Upper lobe of right lung (tissue), 1 donor: ENCODE results near the gene SLC9C1. TPM values are rescaled to one million over a fixed set of nuclear protein-coding genes. Genes with fewer than 3 reads are reported as not detected.
A peak's percentile ranks its signal among the peaks of the same experiment; 100 is the strongest.

ENCODE experiments used
- ATAC-seq: fragments of 200-7000 bp; cut with Tn5 transposase; one replicate; pipeline ENCODE4 v1.9.1; 2020; ENCODE audit warnings: mild to moderate bottlenecking, moderate library complexity
- DNase-seq: peaks from one replicate; pipeline ENCODE4 v3.0.0-alpha.2; 2020
- H3K27ac ChIP-seq: fragments of 200-600 bp; one replicate; pipeline ENCODE4 v1.8.0; 2022
- H3K27me3 ChIP-seq: fragments of 200-600 bp; one replicate; pipeline ENCODE4 v1.8.0; 2022; ENCODE audit warnings: mild to moderate bottlenecking
- H3K36me3 ChIP-seq: fragments of 200-600 bp; one replicate; pipeline ENCODE4 v1.8.0; 2022
- H3K4me1 ChIP-seq: fragments of 200-600 bp; one replicate; pipeline ENCODE4 v1.8.0; 2022
- H3K4me3 ChIP-seq: fragments of 200-600 bp; one replicate; pipeline ENCODE4 v1.8.0; 2022; ENCODE audit warnings: mild to moderate bottlenecking
- H3K9me3 ChIP-seq: fragments of 200-600 bp; one replicate; pipeline ENCODE4 v1.8.0; 2022
- intact Hi-C: fragments of 100-400 bp; cut with DNase I; formaldehyde crosslinking; loops from one replicate; pipeline ENCODE4 v1.11.0; 2022
- total RNA-seq: library from RNA; stranded (reverse); fragmentation: NEBNext Ultra II Directional; extraction: Animal tissue kit (Norgen Biotek cat#: 25700); gene quantifications from one replicate; pipeline ENCODE4 v1.2.1, GENCODE V29; 2021
- TF ChIP-seq, protein P1 (sequence below): fragments of 200-600 bp; IDR thresholded peaks from one replicate; pipeline ENCODE4 v1.8.0; 2022; ENCODE audit warnings: antibody characterized with exemption
- donor health status: DM: no; HTN: yes; CAD: no; lungs with severe emphysema.

Gene SLC9C1
- total RNA-seq, 1 donor from 2014 or later: not detected

GRCh38 chr3:112315791-112316190, 21.8 kb upstream of the SLC9C1 start:
- no peak overlapping the region for H3K27ac ChIP-seq
- H3K4me3 ChIP-seq: no peak overlapping the region
- no peaks in the 10 kb centered on the region for H3K4me1 ChIP-seq
- ATAC-seq: no peak
- intact Hi-C loops: no loop called here
- TF ChIP-seq, protein P1, sequence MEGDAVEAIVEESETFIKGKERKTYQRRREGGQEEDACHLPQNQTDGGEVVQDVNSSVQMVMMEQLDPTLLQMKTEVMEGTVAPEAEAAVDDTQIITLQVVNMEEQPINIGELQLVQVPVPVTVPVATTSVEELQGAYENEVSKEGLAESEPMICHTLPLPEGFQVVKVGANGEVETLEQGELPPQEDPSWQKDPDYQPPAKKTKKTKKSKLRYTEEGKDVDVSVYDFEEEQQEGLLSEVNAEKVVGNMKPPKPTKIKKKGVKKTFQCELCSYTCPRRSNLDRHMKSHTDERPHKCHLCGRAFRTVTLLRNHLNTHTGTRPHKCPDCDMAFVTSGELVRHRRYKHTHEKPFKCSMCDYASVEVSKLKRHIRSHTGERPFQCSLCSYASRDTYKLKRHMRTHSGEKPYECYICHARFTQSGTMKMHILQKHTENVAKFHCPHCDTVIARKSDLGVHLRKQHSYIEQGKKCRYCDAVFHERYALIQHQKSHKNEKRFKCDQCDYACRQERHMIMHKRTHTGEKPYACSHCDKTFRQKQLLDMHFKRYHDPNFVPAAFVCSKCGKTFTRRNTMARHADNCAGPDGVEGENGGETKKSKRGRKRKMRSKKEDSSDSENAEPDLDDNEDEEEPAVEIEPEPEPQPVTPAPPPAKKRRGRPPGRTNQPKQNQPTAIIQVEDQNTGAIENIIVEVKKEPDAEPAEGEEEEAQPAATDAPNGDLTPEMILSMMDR: no peak
- DNase-seq: no peak
- no peaks in the 10 kb centered on the region for H3K27me3 ChIP-seq
- no peaks in the 10 kb centered on the region for H3K36me3 ChIP-seq
- H3K9me3 ChIP-seq: no peaks in the 10 kb centered on the region

- no peak for ATAC-seq
- H3K36me3 ChIP-seq: no peaks in the 10 kb centered on the region
- H3K27ac ChIP-seq: no peak overlapping the region
- H3K4me3 ChIP-seq: no peak overlapping the region
- TF ChIP-seq, protein P1: no peak
- H3K27me3 ChIP-seq: no peaks in the 10 kb centered on the region
- no peaks in the 10 kb centered on the region for H3K9me3 ChIP-seq
- DNase-seq: no peak
- intact Hi-C loops: no loop called here
- H3K4me1 ChIP-seq: no peaks in the 10 kb centered on the region
These were observed 20.6 kb upstream of the SLC9C1 start for GRCh38 chr3:112314649-112315048.

DNA sequence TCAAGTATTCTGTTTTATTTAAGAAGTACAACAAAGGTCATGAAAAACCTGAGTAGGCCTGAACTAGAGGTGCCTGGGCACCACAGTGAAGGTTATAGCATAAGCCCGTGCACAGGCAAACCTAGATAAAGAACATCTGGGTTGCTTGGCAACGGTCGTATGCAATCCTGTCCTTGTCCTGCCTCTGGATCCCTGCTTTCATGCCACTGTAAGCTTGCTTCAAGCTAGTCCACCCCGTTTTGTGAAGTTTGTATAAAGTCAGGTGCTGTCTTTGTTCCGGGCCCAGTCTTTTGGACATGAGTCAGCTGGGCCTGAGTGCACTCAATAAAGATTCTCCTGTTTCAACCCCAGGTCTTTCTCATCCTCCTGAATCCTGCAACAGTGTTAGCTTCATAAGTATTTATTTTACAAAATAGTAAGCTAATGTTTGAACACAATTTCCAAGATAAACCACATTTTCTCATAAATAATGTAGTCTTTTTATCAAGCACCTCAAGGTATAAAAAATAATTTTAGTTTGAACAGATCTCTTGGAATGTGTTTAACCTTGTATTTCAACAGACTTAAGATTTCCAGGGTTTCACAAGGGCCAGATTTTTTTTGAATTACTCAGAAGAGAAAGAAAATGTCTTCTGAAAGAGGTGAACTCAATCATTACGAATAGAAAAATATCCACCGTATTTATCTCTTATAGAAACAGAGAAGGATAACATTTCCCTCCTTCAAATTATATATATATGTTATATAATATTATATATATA, 14.3 kb upstream of the SLC9C1 start:
- Histone ChIP-seq H3K27me3 (no peaks in the 10 kb centered on the region), H3K9me3 (no peaks in the 10 kb centered on the region), H3K27ac (no peak overlapping the region), H3K4me3 (no peak overlapping the region), H3K36me3 (no peaks in the 10 kb centered on the region), H3K4me1 (peaks cover 7% of the 10 kb centered on the region)
- TF ChIP-seq, protein P1: no peak
- intact Hi-C loops: no loop called here
- ATAC-seq (peak; percentile 73), DNase-seq (no peak)

DNA sequence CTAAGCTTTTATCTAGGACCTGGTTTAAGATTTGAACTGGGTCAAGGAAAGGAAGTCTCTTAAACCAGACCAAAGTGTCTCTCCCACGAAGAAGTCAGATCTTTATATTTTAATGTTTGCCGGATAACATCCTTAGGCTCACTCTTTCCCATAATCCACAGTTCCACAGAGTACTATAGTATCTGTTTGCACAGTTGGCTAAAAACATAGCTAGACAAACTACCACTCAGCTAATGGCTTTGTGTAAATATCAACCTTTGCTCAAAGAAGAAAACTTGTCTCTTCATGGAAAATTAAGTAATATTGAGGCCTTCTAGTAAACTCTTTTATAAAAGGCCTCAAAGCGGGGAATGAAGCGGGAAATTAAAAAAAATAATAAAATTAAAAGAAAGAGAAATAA, 13.5 kb upstream of the SLC9C1 start:
- Histone ChIP-seq H3K27me3 (no peaks in the 10 kb centered on the region), H3K27ac (no peak overlapping the region), H3K4me3 (no peak overlapping the region), H3K9me3 (no peaks in the 10 kb centered on the region), H3K36me3 (no peaks in the 10 kb centered on the region), H3K4me1 (peaks cover 9% of the 10 kb centered on the region)
- TF ChIP-seq, protein P1: no peak
- intact Hi-C loops: no loop called here
- ATAC-seq (no peak), DNase-seq (no peak)

DNA sequence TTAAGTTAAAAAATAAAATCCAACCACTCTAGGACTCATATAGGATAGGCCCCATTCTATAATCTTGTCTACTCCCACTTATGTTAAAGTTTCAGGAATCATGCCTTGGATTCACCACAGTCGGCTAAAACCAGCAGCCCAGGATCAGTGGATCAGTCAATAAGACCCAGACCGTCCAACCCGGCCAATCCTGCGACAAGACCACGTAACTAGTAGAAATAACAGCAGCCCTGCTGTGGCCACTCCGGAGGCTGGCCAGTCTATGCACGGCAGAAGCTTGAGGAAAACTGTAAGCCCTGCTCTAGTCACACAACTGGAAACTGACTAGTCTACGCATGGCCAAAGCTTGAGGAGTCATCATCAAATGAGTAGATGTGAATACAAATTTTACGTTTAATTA, 12.8 kb upstream of the SLC9C1 start:
- ATAC-seq: no peak
- intact Hi-C loops: no loop called here

More for the DNA sequence above, 12.8 kb upstream of the SLC9C1 start:
- no peak for DNase-seq
- TF ChIP-seq, protein P1: no peak
- H3K4me1 ChIP-seq: peaks cover 9% of the 10 kb centered on the region
- H3K27ac ChIP-seq: no peak overlapping the region
- no peaks in the 10 kb centered on the region for H3K9me3 ChIP-seq
- H3K36me3 ChIP-seq: no peaks in the 10 kb centered on the region
- H3K27me3 ChIP-seq: no peaks in the 10 kb centered on the region
- H3K4me3 ChIP-seq: no peak overlapping the region
